ENCODE measurements around the gene VAV3. TPM values are rescaled to one million over a fixed set of nuclear protein-coding genes. Genes with fewer than 3 reads are reported as not detected.
"Not testable (repeated sequence)": the region's sequence is repeated elsewhere in the genome, so short reads cannot be mapped to it uniquely, and the experiment has no call there.

Gene VAV3
- total and polyA plus RNA-seq, 12 donors = 1.1 to 8.5 (median 4.1) TPM

DNA sequence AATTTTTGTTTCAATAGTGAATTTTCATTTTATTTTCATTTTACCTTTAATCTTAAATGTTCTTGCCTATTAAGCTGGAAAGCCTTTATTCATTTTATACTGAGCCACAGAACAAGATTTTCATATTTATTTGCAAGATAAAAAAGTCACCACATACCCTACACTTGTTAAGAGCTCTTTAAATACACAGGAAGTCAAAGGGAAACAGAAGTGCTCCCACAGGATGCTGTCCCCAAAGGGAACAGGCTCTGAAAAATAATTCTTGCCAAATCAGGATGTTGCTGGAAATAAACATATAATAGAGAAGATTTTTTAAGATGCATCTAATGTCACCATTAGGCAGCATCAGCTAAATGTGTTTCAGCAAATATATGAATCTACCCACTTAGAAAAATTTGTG lies 113.6 kb downstream of the VAV3 start:
- Histone ChIP-seq H3K4me3 (no peak overlapping the region), H3K36me3 (replicated peaks in 1 of 2) (no peaks in the 10 kb centered on the region), H3K27ac (no peak overlapping the region), H3K27me3 (no peaks in the 10 kb centered on the region), H3K4me1 (replicated peaks in 1 of 2) (no peaks in the 10 kb centered on the region), H3K9me3 (replicated peaks in 1 of 3) (no peaks in the 10 kb centered on the region)
- no peak for DNase-seq
- TF ChIP-seq POLR2A (IDR thresholded peaks at IDR 0.05) = no peak
- TF ChIP-seq, protein P1, sequence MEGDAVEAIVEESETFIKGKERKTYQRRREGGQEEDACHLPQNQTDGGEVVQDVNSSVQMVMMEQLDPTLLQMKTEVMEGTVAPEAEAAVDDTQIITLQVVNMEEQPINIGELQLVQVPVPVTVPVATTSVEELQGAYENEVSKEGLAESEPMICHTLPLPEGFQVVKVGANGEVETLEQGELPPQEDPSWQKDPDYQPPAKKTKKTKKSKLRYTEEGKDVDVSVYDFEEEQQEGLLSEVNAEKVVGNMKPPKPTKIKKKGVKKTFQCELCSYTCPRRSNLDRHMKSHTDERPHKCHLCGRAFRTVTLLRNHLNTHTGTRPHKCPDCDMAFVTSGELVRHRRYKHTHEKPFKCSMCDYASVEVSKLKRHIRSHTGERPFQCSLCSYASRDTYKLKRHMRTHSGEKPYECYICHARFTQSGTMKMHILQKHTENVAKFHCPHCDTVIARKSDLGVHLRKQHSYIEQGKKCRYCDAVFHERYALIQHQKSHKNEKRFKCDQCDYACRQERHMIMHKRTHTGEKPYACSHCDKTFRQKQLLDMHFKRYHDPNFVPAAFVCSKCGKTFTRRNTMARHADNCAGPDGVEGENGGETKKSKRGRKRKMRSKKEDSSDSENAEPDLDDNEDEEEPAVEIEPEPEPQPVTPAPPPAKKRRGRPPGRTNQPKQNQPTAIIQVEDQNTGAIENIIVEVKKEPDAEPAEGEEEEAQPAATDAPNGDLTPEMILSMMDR (IDR thresholded peaks at IDR 0.05) = no peak
- intact Hi-C loops (cut with DNase I) = no loop called here

- H3K27me3 ChIP-seq; H3K36me3 ChIP-seq (replicated peaks in 1 of 2); H3K9me3 ChIP-seq (replicated peaks in 1 of 3); H3K4me3 ChIP-seq; DNase-seq; H3K27ac ChIP-seq; intact Hi-C loops (cut with DNase I): not testable (repeated sequence)
- 43 to 64% (median 51%) methylated on average over 3 to 7 of the region's 7 CpGs for WGBS, 4 donors
- H3K4me1 ChIP-seq (replicated peaks in 1 of 2) = peaks cover 0 to 12% of the 10 kb centered on the region in 2 donors
These were observed 120.3 kb downstream of the VAV3 start for GRCh38 chr1:107844541-107845194.

DNA sequence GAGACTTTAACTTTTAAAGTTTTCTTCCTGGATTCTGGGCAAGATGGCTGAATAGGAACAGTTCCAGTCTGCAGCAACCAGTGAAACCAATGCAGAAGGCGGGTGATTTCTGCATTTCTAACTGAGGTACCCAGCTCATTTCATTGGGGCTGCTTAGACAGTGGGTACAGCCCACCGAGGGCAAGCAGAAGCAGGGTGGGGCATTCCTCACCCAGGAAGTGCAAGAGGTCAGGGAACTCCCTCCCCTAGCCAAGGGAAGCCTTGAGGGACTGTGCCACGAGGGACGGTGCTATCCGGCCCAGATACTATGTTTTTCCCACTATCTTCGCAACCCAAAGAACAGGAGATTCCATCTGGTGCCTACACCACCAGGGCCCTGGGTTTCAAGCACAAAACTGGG lies 121.0 kb downstream of the VAV3 start:
- H3K4me1 ChIP-seq (replicated peaks in 1 of 2) = peaks cover 0 to 12% of the 10 kb centered on the region in 2 donors
- H3K36me3 ChIP-seq (replicated peaks in 1 of 2) = no peaks in the 10 kb centered on the region
- TF ChIP-seq, protein P1 (IDR thresholded peaks at IDR 0.05) = no peak
- TF ChIP-seq POLR2A (IDR thresholded peaks at IDR 0.05) = no peak
- WGBS, 4 donors = 71 to 79% (median 75%) methylated on average over 5 to 6 of the region's 6 CpGs
- no peak for DNase-seq
- H3K9me3 ChIP-seq (replicated peaks in 1 of 3) = no peaks in the 10 kb centered on the region
- intact Hi-C loops (cut with DNase I) = no loop called here
- H3K27me3 ChIP-seq = no peaks in the 10 kb centered on the region
- no peak overlapping the region for H3K4me3 ChIP-seq
- H3K27ac ChIP-seq = no peak overlapping the region

GRCh38 chr1:107842241-107842640 lies 122.7 kb downstream of the VAV3 start:
- H3K4me1 ChIP-seq (replicated peaks in 1 of 2) = peaks cover 0 to 12% of the 10 kb centered on the region in 2 donors

More at GRCh38 chr1:107842241-107842640, 122.7 kb downstream of the VAV3 start:
- H3K36me3 ChIP-seq (replicated peaks in 1 of 2) = no peaks in the 10 kb centered on the region
- DNase-seq = no peak
- WGBS, 4 donors = 45 to 73% (median 58%) methylated on average over 2 of the region's 2 CpGs
- no peak overlapping the region for H3K27ac ChIP-seq
- H3K4me3 ChIP-seq = no peak overlapping the region
- H3K27me3 ChIP-seq = no peaks in the 10 kb centered on the region
- intact Hi-C loops (cut with DNase I) = no loop called here
- TF ChIP-seq, protein P1 (IDR thresholded peaks at IDR 0.05) = no peak
- TF ChIP-seq POLR2A (IDR thresholded peaks at IDR 0.05) = no peak
- H3K9me3 ChIP-seq (replicated peaks in 1 of 3) = no peaks in the 10 kb centered on the region

Data from adrenal gland (tissue), 12 donors.